ENCODE results near the gene MAP4.

DNA sequence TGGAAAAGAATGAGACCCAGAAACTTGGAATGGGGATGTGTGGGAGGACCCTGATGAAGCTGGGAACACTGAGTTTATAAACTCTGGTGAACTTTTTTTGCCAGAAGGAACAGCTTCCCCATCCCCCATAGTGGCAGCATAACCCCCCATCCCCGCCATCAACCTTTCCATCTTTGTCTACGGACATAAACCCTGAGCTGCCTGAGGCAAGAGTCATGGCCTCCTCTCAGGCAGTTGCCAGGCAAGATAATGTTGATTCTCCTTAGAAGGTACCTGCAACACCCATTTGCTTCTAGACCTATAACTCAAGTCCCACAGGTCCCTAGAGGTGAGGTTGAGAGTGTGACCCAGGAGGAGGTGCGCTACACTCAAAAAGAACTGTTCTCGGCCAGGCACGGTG is 11.5 kb downstream of the MAP4 start:
- TF ChIP-seq, protein P1, sequence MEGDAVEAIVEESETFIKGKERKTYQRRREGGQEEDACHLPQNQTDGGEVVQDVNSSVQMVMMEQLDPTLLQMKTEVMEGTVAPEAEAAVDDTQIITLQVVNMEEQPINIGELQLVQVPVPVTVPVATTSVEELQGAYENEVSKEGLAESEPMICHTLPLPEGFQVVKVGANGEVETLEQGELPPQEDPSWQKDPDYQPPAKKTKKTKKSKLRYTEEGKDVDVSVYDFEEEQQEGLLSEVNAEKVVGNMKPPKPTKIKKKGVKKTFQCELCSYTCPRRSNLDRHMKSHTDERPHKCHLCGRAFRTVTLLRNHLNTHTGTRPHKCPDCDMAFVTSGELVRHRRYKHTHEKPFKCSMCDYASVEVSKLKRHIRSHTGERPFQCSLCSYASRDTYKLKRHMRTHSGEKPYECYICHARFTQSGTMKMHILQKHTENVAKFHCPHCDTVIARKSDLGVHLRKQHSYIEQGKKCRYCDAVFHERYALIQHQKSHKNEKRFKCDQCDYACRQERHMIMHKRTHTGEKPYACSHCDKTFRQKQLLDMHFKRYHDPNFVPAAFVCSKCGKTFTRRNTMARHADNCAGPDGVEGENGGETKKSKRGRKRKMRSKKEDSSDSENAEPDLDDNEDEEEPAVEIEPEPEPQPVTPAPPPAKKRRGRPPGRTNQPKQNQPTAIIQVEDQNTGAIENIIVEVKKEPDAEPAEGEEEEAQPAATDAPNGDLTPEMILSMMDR (conservative IDR thresholded peaks at IDR 0.05; ENCODE audit: low read depth, low read length) = no peak
- TF ChIP-seq EZH2 (IDR thresholded peaks at IDR 0.05; ENCODE audit: low read length, unreplicated experiment) = no peak

Data from PC-3 (cell line).